Natural killer cell (primary cell): Measurements from ENCODE around the gene CA10. TPM values are rescaled to one million over a fixed set of nuclear protein-coding genes. Genes with fewer than 3 reads are reported as not detected.

ENCODE experiments used
- ATAC-seq, 3 donors: fragments of 150-1000 bp in 2 of 3; fragments of 200-7000 bp in 1 of 3; cut with Tn5 transposase; 1 replicate in 1 of 3; 2 replicates in 2 of 3; pipeline ENCODE4 v1.10.0; 2021; ENCODE audit warnings: mild to moderate bottlenecking in 2 of 3, moderate library complexity in 2 of 3
- DNase-seq, 2 donors: peaks; one replicate each; pipeline versions ENCODE4 v3.0.0 to v3.0.0-alpha.2; 2013 to 2021; ENCODE audit warnings: mixed read lengths in 1 of 2
- H3K27ac ChIP-seq: one replicate; pipeline ENCODE4 v1.5.1; 2013; ENCODE audit warnings: mild to moderate bottlenecking, low read length
- H3K27me3 ChIP-seq: one replicate; pipeline ENCODE4 v1.6.1; 2013; ENCODE audit warnings: low read length; ENCODE audit not compliant: control insufficient read depth, insufficient read depth
- H3K36me3 ChIP-seq: one replicate; pipeline ENCODE4 v1.6.1; 2013; ENCODE audit warnings: low read length; ENCODE audit not compliant: control insufficient read depth, insufficient read depth
- H3K4me1 ChIP-seq: one replicate; pipeline ENCODE4 v1.6.1; 2013; ENCODE audit warnings: low read length; ENCODE audit not compliant: control insufficient read depth, insufficient read depth
- H3K4me3 ChIP-seq: one replicate; pipeline ENCODE4 v1.5.1; 2013; ENCODE audit warnings: low read length
- H3K9me3 ChIP-seq: one replicate; pipeline ENCODE4 v1.6.1; 2013; ENCODE audit warnings: low read length; ENCODE audit not compliant: control insufficient read depth, insufficient read depth
- H3K27ac Mint-ChIP-seq, 2 donors: one replicate each; pipeline ENCODE4 v1.8.0; 2022; ENCODE audit warnings: mild to moderate bottlenecking in 2 of 2, mixed read lengths in 2 of 2, moderate library complexity in 1 of 2
- H3K27me3 Mint-ChIP-seq, 2 donors: one replicate each; pipeline ENCODE4 v1.8.0; 2022; ENCODE audit warnings: low read depth in 2 of 2, mixed read lengths in 2 of 2
- H3K36me3 Mint-ChIP-seq: one replicate; pipeline ENCODE4 v1.8.0; 2022; ENCODE audit warnings: mixed read lengths
- H3K4me1 Mint-ChIP-seq, 2 donors: one replicate each; pipeline ENCODE4 v1.8.0; 2022; ENCODE audit warnings: mixed read lengths in 2 of 2
- H3K4me3 Mint-ChIP-seq: one replicate; pipeline ENCODE4 v1.8.0; 2022; ENCODE audit warnings: mild to moderate bottlenecking, moderate library complexity, mixed read lengths
- H3K9me3 Mint-ChIP-seq, 2 donors: one replicate each; pipeline ENCODE4 v1.8.0; 2022; ENCODE audit warnings: mixed read lengths in 2 of 2
- CTCF ChIP-seq: fragments of 200-600 bp; IDR thresholded peaks from one replicate; pipeline ENCODE4 v1.8.0; 2022; ENCODE audit warnings: antibody characterized with exemption
- WGBS: methylation state at CpG from one replicate; pipeline ENCODE4 v1.1.7; 2013; ENCODE audit warnings: missing lambda C conversion rate; ENCODE audit not compliant: insufficient coverage; 5-methylcytosine and 5-hydroxymethylcytosine counted together
- intact Hi-C: fragments of 100-400 bp; cut with micrococcal nuclease; formaldehyde crosslinking; loops from one replicate; pipeline ENCODE4 v1.14.2; 2022
- total RNA-seq, 4 donors: library from RNA; stranded (reverse); fragments of 120-200 nt in 1 of 4; gene quantifications; one replicate each; pipeline versions ENCODE4 v1.2.3 to v1.2.4, GENCODE V29; 2013 to 2022

Gene CA10
- total RNA-seq, 3 donors from 2014 or later (not counting 1 experiment from before 2014, with no cell fraction given): not detected

DNA sequence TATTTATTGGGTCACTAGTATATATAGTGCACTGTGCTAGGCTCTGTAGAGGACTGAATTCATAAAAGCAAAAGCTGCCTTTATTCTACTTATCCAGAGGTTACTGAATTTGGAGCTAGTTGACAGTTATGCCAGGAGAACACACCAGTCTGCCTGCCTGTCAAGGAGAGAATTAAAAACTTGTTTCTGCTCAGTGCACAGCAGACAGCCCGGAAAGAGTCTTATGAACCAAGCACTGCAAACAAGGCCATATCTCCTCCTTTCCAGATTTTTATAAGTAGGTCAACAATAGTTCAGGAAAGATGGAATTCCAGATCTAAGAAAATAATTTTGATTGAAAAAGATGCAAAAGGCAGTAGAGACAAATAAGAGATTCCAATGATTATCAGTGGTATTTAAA lies 267.8 kb downstream of the CA10 start:
- Mint-ChIP-seq H3K4me1 (no peaks in the 10 kb centered on the region), H3K4me3 (no peak overlapping the region), H3K27ac (no peak overlapping the region), H3K27me3 (no peaks in the 10 kb centered on the region), H3K9me3 (peaks cover 0 to 2% of the 10 kb centered on the region in 2 donors), H3K36me3 (no peaks in the 10 kb centered on the region)
- Histone ChIP-seq H3K36me3 (no peaks in the 10 kb centered on the region), H3K9me3 (no peaks in the 10 kb centered on the region), H3K4me3 (no peak overlapping the region), H3K27ac (no peak overlapping the region), H3K27me3 (no peaks in the 10 kb centered on the region), H3K4me1 (no peaks in the 10 kb centered on the region)
- DNase-seq (no peak), ATAC-seq (no peak)
- WGBS: 88% methylated on average over 1 of the region's 1 CpG
- intact Hi-C loops: no loop called here
- TF ChIP-seq CTCF: no peak

GRCh38 chr17:51888816-51889215 lies 269.7 kb downstream of the CA10 start:
- 87% methylated on average over 2 of the region's 2 CpGs for WGBS
- Histone ChIP-seq H3K4me1 (no peaks in the 10 kb centered on the region), H3K4me3 (no peak overlapping the region), H3K27ac (no peak overlapping the region), H3K9me3 (no peaks in the 10 kb centered on the region), H3K27me3 (no peaks in the 10 kb centered on the region), H3K36me3 (no peaks in the 10 kb centered on the region)
- Mint-ChIP-seq H3K27me3 (no peaks in the 10 kb centered on the region), H3K27ac (no peak overlapping the region), H3K4me1 (no peaks in the 10 kb centered on the region), H3K36me3 (no peaks in the 10 kb centered on the region), H3K9me3 (peaks cover 0 to 7% of the 10 kb centered on the region in 2 donors), H3K4me3 (no peak overlapping the region)
- intact Hi-C loops: no loop called here
- no peak for DNase-seq
- ATAC-seq: no peak
- TF ChIP-seq CTCF: no peak

DNA sequence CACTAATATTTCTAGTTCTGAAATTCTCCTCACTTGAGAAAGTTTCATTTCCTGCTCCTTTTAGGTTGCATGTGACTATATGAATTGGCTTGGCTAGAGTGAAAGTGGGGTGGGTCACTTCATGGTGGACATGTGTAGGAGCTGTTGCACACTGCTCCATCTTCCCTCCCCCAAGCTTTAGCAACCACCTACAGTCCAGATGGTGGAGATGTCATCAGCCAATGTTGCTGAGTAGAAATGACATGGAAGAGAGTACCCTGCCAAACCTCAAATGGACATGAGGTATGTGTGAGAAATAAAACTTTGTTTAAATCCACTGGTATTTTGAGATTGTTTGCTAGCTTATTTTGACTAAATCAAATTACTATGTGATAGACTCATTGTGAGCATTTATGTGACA lies 281.5 kb downstream of the CA10 start:
- H3K4me3 ChIP-seq: no peak overlapping the region
- Mint-ChIP-seq H3K9me3 (no peaks in the 10 kb centered on the region), H3K4me1 (no peaks in the 10 kb centered on the region), H3K36me3 (no peaks in the 10 kb centered on the region), H3K4me3 (no peak overlapping the region), H3K27me3 (no peaks in the 10 kb centered on the region), H3K27ac (no peak overlapping the region)
- no peaks in the 10 kb centered on the region for H3K36me3 ChIP-seq
- no peaks in the 10 kb centered on the region for H3K4me1 ChIP-seq
- intact Hi-C loops: no loop called here
- no peak for TF ChIP-seq CTCF
- H3K9me3 ChIP-seq: no peaks in the 10 kb centered on the region
- no peak for DNase-seq
- no peak overlapping the region for H3K27ac ChIP-seq
- H3K27me3 ChIP-seq: no peaks in the 10 kb centered on the region
- no peak for ATAC-seq

DNA sequence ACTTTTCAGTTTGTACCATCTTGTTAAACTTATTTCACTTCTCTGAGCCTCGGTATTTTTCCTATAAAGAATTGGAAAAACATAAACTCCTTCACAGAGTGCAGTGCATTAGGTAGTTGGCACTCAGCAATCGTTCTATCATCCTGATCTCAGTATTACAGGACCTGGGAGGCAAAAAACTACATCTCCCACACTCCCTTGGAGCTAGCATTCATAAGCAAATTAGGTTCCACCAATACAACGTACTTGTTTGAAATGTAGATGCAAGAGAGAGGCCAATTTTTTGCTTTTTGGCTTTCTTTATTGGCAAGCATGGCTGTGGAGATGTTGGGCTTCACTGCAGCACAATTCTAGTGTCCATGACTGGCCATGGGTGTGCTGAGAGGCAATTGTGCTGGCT lies 285.2 kb downstream of the CA10 start:
- no peak overlapping the region for H3K4me3 Mint-ChIP-seq
- H3K27me3 Mint-ChIP-seq: no peaks in the 10 kb centered on the region
- peaks cover 2 to 3% of the 10 kb centered on the region in 2 donors for H3K9me3 Mint-ChIP-seq
- Histone ChIP-seq H3K27ac (no peak overlapping the region), H3K36me3 (no peaks in the 10 kb centered on the region), H3K4me3 (no peak overlapping the region), H3K9me3 (no peaks in the 10 kb centered on the region), H3K4me1 (no peaks in the 10 kb centered on the region), H3K27me3 (no peaks in the 10 kb centered on the region)
- no peak overlapping the region for H3K27ac Mint-ChIP-seq
- 32% methylated on average over 3 of the region's 3 CpGs for WGBS
- no peaks in the 10 kb centered on the region for H3K4me1 Mint-ChIP-seq
- ATAC-seq (no peak), DNase-seq (no peak)
- no peaks in the 10 kb centered on the region for H3K36me3 Mint-ChIP-seq
- no peak for TF ChIP-seq CTCF
- intact Hi-C loops: no loop called here
